HUES6 (cell line): ENCODE results near the gene CR1L.

Source experiments
- H3K27ac ChIP-seq: 2 replicates; pipeline ENCODE4 v1.7.0; 2013; ENCODE audit warnings: low read depth, mild to moderate bottlenecking, low read length, inconsistent platforms
- H3K27me3 ChIP-seq: 2 replicates; pipeline ENCODE4 v1.6.1; 2013; ENCODE audit warnings: low read length; ENCODE audit not compliant: control insufficient read depth, insufficient read depth
- H3K36me3 ChIP-seq: 2 replicates; pipeline ENCODE4 v1.6.1; 2013; ENCODE audit warnings: low read length; ENCODE audit not compliant: control insufficient read depth, insufficient read depth
- H3K4me1 ChIP-seq: 2 replicates; pipeline ENCODE4 v1.6.1; 2013; ENCODE audit warnings: low read length; ENCODE audit not compliant: control insufficient read depth, insufficient read depth
- H3K4me3 ChIP-seq: 2 replicates; pipeline ENCODE4 v1.5.1; 2013; ENCODE audit warnings: low read depth, low read length
- H3K9ac ChIP-seq: one replicate; pipeline ENCODE4 v1.6.1; 2013; ENCODE audit warnings: mild to moderate bottlenecking, low read length
- H3K9me3 ChIP-seq: 2 replicates; pipeline ENCODE4 v1.6.1; 2013; ENCODE audit warnings: low read depth, low read length; ENCODE audit not compliant: control insufficient read depth, insufficient read depth

The CR1L gene

DNA sequence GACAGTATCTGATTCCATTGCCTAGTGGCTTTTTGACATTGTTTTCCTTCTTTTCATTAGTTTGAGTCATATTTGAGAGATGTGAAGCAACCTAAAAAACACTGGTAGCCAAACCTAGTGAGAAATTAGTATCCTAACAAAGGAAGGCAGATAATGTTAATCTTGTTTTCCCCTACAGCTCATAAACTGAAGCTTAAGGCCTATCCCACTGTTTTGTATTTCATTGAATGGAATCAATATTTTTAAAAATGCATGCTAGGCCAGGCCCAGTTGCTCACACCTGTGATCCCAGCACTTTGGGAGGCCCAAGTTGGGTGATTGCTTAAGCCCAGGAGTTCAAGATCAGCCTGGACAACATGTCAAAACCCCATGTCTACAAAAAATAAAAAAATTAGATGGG lies 1.2 kb downstream of the CR1L start:
- H3K27ac ChIP-seq = no peak overlapping the region
- peaks cover 10% of the 10 kb centered on the region; the same call in 1 of the 2 replicates for H3K27me3 ChIP-seq
- H3K4me1 ChIP-seq = peaks cover 46% of the 10 kb centered on the region
- no peaks in the 10 kb centered on the region for H3K9me3 ChIP-seq
- H3K4me3 ChIP-seq = peak overlapping the region; percentile 82
- H3K9ac ChIP-seq = peak overlapping the region; percentile 88
- no peaks in the 10 kb centered on the region for H3K36me3 ChIP-seq

DNA sequence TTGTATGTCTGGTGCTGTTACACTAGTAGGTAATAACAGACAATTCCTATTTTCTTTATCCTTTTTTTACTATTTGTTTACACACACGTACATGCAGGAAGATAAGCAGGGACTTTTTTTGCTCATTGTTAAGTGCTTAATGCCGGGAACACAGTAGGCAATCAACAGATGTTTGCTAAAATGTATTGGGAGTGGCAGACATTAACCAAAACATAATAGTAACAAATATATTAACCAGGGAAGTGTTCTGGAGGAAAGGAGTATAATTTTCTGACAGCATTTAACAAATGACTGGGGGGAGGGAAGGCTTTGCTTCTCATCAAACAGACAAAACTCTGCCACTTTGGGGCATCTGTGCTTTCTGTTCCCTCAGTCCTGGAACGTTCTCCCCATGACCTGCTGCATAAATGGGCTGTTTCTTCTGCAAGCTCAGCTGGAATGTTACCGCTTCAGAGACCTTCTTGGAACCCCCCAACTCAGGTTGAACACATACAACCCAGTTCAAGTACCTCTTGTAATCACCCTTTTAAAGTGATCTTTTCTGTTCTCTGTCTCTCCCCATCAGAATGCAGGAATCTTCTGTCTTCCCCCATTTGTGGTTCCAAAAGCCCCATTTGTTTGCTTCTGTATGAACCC lies 2.1 kb downstream of the CR1L start:
- peak overlapping the region; percentile 82 for H3K4me3 ChIP-seq
- H3K27ac ChIP-seq = no peak overlapping the region
- H3K27me3 ChIP-seq = peaks cover 10% of the 10 kb centered on the region; the same call in 1 of the 2 replicates
- peak overlapping the region; percentile 30 for H3K9ac ChIP-seq
- H3K4me1 ChIP-seq = peaks cover 46% of the 10 kb centered on the region
- no peaks in the 10 kb centered on the region for H3K36me3 ChIP-seq
- no peaks in the 10 kb centered on the region for H3K9me3 ChIP-seq

DNA sequence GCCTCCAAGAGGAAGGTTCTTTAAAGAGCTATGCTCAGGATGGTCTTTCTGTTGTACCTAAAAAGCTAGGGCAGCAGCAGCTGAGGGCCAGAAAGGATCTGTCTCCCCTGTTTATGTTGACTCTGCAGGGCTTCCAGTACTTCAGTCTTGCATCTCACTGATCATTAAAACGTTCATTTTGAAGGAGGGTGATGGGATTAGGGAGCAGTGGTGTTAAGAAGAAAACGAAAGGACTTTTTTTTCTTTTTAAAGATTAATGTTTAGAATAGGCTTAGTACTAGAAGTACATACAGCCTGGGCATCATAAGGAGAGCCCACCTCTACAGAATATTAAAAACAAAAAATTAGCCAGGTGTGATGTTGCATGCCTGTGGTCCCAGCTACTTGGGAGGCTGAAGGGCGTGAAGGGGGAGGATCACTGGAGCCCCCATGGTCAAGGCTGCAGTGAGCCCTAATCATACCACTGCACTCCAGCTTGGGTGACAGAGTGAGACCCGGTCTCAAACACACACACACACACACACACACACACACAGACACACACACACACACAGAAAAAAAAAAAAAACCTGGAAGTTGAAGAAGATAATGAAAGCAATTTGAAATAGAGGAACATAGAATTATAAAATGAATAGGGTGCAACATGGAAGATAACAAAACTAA lies 2.9 kb downstream of the CR1L start:
- peaks cover 10% of the 10 kb centered on the region; the same call in 1 of the 2 replicates for H3K27me3 ChIP-seq
- H3K9me3 ChIP-seq = no peaks in the 10 kb centered on the region
- H3K36me3 ChIP-seq = no peaks in the 10 kb centered on the region
- H3K4me1 ChIP-seq = peaks cover 46% of the 10 kb centered on the region
- no peak overlapping the region for H3K27ac ChIP-seq
- peak overlapping the region; percentile 82; the same call in 1 of the 2 replicates for H3K4me3 ChIP-seq
- H3K9ac ChIP-seq = no peak overlapping the region

DNA sequence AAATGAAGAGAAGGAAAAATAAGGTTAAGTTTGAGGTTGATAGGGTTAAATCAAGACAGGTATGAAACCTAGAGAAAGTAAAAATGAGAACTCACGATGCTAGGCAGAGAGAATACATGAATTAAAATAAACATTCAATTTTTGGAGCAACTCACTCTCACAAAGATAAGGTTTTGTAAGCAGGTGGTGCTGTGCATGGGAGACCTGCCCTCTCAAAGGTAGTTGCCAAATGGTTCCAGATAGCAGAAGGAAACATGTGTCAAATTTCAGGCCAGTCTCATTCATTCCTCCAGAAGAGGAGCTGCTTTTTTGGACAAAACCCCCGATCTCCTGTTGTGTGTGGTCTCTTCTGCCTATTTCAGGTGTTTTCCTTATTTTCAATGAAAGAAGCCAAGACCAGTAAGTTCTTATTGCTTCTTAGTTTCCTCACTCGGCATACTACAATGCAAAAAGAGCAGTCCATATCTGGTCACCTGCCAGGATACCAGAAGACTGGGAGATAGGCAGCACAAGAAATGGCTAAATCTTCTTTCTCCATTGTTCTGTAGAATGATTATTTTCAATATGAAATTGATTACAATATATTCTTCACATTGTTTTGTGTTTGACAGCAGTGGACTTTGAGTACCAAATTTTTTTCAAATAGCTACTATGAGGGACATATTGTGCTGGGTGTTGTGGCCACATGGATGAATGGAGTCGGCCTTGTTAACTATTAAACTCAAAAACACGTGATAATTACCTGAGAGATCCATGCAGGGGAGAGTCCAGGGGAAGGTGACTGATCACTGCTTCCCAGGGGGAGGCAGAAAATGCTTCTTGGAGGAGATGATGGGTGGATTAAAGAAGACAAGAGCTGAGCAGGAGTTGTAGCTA lies 3.6 kb downstream of the CR1L start:
- peak overlapping the region; percentile 25 for H3K9ac ChIP-seq
- H3K36me3 ChIP-seq = peaks cover 2% of the 10 kb centered on the region; the same call in 1 of the 2 replicates
- no peaks in the 10 kb centered on the region for H3K9me3 ChIP-seq
- no peak overlapping the region for H3K27ac ChIP-seq
- peak overlapping the region; percentile 20; the same call in 1 of the 2 replicates for H3K4me3 ChIP-seq
- peaks cover 46% of the 10 kb centered on the region for H3K4me1 ChIP-seq
- H3K27me3 ChIP-seq = peaks cover 10% of the 10 kb centered on the region; the same call in 1 of the 2 replicates

DNA sequence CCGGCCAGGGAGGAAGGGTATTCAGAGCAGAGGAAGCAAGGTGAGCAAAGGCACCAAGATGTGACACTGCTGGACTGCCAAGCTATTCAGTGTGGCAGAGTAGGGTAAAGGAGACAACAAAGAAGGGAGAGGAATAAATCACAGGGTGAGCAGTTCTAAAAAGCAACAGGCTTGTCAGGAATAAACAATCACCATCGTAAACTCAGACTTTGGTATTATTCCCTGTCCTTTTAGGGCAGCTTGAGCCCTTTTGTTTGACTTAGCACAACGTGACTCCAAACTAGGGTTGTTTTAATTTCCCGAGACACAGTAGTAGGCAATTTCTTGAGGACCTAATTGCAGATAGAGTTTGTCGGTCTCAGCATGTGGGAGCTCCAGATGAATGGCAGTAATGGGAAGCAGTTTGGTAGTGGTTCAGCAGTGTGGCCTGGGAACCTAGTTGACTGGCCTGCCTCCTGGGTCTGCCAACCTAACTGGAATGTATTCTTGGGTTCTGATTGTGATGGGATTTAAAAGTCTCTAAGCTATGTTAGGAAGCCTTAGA lies 4.3 kb downstream of the CR1L start:
- peaks cover 6% of the 10 kb centered on the region; the same call in 1 of the 2 replicates for H3K36me3 ChIP-seq
- peaks cover 10% of the 10 kb centered on the region; the same call in 1 of the 2 replicates for H3K27me3 ChIP-seq
- peaks cover 42% of the 10 kb centered on the region for H3K4me1 ChIP-seq
- H3K4me3 ChIP-seq = peak overlapping the region; percentile 20; the same call in 1 of the 2 replicates
- peak overlapping the region; percentile 25 for H3K9ac ChIP-seq
- H3K9me3 ChIP-seq = no peaks in the 10 kb centered on the region
- H3K27ac ChIP-seq = no peak overlapping the region

DNA sequence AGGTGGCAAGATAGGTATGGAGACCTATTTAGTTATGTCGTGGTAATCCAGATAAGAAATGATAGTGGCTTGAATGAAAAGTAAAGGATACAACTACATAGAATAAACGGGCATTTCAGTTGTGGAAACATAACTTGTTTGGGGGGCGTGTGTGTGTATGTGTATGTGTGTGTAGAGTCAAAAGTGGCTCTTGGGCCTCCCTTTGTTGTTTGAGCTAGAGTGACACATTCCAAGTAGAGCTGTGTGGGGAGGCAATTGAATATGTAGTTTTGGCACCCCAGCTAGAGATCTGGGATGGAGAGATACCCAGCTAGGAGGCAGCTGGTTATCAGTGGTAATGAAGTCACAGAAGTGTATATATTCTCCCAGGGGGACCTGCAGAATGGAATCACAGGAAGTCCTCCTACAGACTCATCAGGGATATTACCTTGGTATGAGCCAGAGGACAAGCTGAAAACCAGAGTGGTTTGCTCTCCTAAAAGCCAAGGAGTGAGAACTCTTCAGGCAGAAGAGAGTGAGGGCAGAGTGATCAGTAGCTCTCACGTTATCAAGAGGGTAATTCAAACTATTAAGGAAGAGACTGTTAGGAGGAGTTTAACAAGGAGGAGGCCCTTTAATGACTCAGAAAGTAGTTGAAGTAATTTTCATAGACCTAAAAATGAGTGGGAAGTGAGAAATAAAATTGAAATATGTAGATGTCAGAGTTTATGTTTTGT lies 5.1 kb downstream of the CR1L start:
- no peak overlapping the region for H3K27ac ChIP-seq

DNA sequence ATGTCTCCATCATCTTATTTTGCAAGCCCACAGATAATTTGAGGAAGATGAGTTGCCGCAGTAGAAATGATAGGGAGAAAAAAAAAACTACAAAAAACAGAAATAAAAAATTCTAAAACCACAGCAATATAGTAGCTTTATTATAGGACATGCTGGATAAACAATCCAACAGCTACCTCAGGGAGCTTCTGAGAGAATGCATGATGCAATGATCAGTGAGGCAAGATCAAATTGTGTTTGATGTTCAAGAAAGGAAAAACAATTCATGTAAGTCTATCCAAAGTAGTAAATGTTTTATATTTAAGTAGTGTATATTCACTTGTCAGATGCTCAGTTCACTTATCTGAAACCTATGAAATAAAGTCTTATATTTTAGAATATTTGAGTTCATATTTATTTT lies 6.7 kb downstream of the CR1L start:
- H3K4me1 ChIP-seq = peaks cover 39% of the 10 kb centered on the region
- no peaks in the 10 kb centered on the region for H3K27me3 ChIP-seq

More for the DNA sequence above, 5.1 kb downstream of the CR1L start:
- Histone ChIP-seq H3K9me3 (no peaks in the 10 kb centered on the region), H3K27me3 (peaks cover 10% of the 10 kb centered on the region; the same call in 1 of the 2 replicates), H3K4me1 (peaks cover 39% of the 10 kb centered on the region), H3K4me3 (no peak overlapping the region; the same call in 1 of the 2 replicates), H3K36me3 (peaks cover 6% of the 10 kb centered on the region; the same call in 1 of the 2 replicates), H3K9ac (no peak overlapping the region)

DNA sequence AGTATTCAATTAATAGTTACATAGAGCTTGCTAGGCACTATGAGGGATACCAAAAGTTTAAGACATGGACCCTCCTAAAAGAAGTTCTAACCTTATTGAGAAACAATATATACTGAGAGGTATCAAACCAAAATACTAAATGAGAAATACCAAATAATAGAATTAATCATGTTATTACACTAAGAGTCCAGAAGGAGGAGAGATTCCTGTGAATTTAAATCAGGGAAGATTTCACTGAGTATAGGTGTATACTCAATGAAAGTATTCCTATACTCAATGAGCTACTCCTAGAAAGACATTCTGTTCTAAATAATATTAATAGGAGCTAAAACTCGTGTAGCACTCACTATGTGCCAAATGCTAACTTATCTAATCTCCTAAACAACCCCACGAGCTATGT lies 9.4 kb downstream of the CR1L start:
- peaks cover 10% of the 10 kb centered on the region; the same call in 1 of the 2 replicates for H3K9me3 ChIP-seq

More for the DNA sequence above, 6.7 kb downstream of the CR1L start:
- no peak overlapping the region for H3K4me3 ChIP-seq
- no peak overlapping the region for H3K27ac ChIP-seq
- H3K36me3 ChIP-seq = peaks cover 12% of the 10 kb centered on the region; the same call in 1 of the 2 replicates
- no peak overlapping the region for H3K9ac ChIP-seq
- H3K9me3 ChIP-seq = peaks cover 5% of the 10 kb centered on the region; the same call in 1 of the 2 replicates

DNA sequence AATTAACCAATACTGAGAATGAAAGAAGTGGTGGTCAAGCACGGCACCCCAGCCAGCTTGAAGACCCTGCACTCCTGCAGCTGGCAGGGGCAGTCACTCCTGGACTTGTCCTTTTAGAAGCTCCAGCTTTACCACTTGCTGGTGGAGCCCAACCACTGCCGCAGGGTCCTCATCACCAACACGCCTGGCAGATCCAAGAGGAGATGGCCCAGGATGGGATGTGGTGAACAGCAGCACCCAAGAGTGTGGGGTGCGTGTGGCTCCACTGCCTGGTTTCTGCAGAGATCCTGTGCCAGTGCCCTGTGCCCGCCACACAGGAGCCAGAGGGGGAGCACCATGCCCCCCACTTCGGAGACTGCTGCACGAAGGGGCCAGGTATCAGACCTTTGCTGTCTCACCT lies 13.5 kb downstream of the CR1L start:
- peaks cover 26% of the 10 kb centered on the region for H3K9me3 ChIP-seq
- no peaks in the 10 kb centered on the region for H3K4me1 ChIP-seq
- no peak overlapping the region for H3K9ac ChIP-seq
- peaks cover 22% of the 10 kb centered on the region for H3K36me3 ChIP-seq
- H3K4me3 ChIP-seq = no peak overlapping the region
- H3K27ac ChIP-seq = no peak overlapping the region
- H3K27me3 ChIP-seq = no peaks in the 10 kb centered on the region

More for the DNA sequence above, 9.4 kb downstream of the CR1L start:
- no peaks in the 10 kb centered on the region for H3K27me3 ChIP-seq
- H3K27ac ChIP-seq = no peak overlapping the region
- H3K4me3 ChIP-seq = no peak overlapping the region
- peaks cover 13% of the 10 kb centered on the region for H3K4me1 ChIP-seq
- H3K9ac ChIP-seq = no peak overlapping the region
- peaks cover 17% of the 10 kb centered on the region; the same call in 1 of the 2 replicates for H3K36me3 ChIP-seq

DNA sequence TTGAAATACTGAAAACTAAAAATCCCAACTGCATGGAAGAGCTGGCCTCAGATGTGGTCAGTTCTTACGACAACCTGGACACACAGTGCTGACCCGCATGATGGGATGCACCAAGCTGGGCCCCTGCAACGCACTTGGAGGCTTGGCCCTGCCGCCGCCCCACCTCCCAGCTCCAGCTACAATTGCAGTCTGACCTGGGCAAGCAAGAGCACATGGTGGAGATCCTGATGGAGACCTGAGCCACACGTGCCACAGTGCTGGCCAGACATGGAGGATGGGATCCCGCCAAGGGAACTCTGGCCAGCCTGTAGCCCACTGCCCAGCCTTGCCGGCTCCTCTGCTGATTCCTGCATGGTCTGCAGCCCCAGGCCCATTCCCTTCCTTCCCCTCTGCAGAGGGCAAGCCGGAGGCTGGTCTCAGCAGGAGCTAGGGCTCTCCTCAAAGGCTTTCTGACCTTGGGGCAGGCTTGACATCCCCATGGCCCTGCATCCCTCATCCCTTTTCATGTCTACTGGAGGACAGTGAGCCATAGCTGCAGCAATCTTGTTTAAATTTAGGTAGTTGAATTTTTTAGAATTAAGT lies 14.1 kb downstream of the CR1L start:
- Histone ChIP-seq H3K4me1 (no peaks in the 10 kb centered on the region), H3K9me3 (peaks cover 32% of the 10 kb centered on the region), H3K36me3 (peaks cover 19% of the 10 kb centered on the region), H3K27me3 (no peaks in the 10 kb centered on the region), H3K27ac (no peak overlapping the region), H3K4me3 (no peak overlapping the region), H3K9ac (no peak overlapping the region)
